ENCODE results near the gene BANP. TPM values are rescaled to one million over a fixed set of nuclear protein-coding genes. Genes with fewer than 3 reads are reported as not detected.
"Not testable (repeated sequence)": the region's sequence is repeated elsewhere in the genome, so short reads cannot be mapped to it uniquely, and the experiment has no call there.

Gene BANP
- total RNA-seq, 2 experiments from 2014 or later: 39.6 to 58.0 TPM

GRCh38 chr16:88086571-88087516 is 135.6 kb downstream of the BANP start:
- ChIA-PET POLR2A (no interaction called here), CTCF (ENCODE audit: unreplicated experiment) (no interaction called here)
- H3K4me2 ChIP-seq (ENCODE audit: low read length): no peak overlapping the region
- H3K79me2 ChIP-seq (ENCODE audit: insufficient read depth, low read depth, low read length): no peaks in the 10 kb centered on the region
- TF ChIP-seq EZH2phosphoT487 (IDR thresholded peaks at IDR 0.05; ENCODE audit: borderline replicate concordance, low read depth, low read length) (no peak), CTCF (conservative IDR thresholded peaks at IDR 0.05; ENCODE audit: low read length) (no peak)
- no peak for DNase-seq (ENCODE audit: low spot score)
- intact Hi-C loops (cut with micrococcal nuclease; ENCODE audit: unreplicated experiment): no loop called here
- no peak overlapping the region for H2AFZ ChIP-seq (ENCODE audit: low read length)
- no peak overlapping the region for H3K27ac ChIP-seq (ENCODE audit: low read depth, low read length, poor library complexity, severe bottlenecking)
- no peaks in the 10 kb centered on the region for H3K4me1 ChIP-seq (ENCODE audit: insufficient read depth, low read length, poor library complexity, severe bottlenecking)
- no peaks in the 10 kb centered on the region for H3K36me3 ChIP-seq (ENCODE audit: insufficient read depth, low read length)
- no peak overlapping the region for H3K4me3 ChIP-seq (ENCODE audit: low read depth, low read length, poor library complexity, severe bottlenecking)
- H3K9me3 ChIP-seq (ENCODE audit: low read length): no peaks in the 10 kb centered on the region
- no peaks in the 10 kb centered on the region for H4K20me1 ChIP-seq (ENCODE audit: insufficient read depth, low read length)
- no peaks in the 10 kb centered on the region for H3K9me2 ChIP-seq (ENCODE audit: insufficient read depth, low read length)
- BruUV-seq (replicated peaks): no TSS peak

GRCh38 chr16:88087517-88087877 is 136.3 kb downstream of the BANP start:
- ChIA-PET POLR2A (interaction anchor here (0.6 kb wide), 1 partner anchor 588 kb away, joined by 3 read pairs; no protein-coding TSS in a partner anchor), CTCF (ENCODE audit: unreplicated experiment) (no interaction called here)
- Histone ChIP-seq H3K27ac (ENCODE audit: low read depth, low read length, poor library complexity, severe bottlenecking) (no peak overlapping the region), H2AFZ (ENCODE audit: low read length) (no peak overlapping the region), H3K36me3 (ENCODE audit: insufficient read depth, low read length) (no peaks in the 10 kb centered on the region), H3K4me3 (ENCODE audit: low read depth, low read length, poor library complexity, severe bottlenecking) (no peak overlapping the region), H3K9me3 (ENCODE audit: low read length) (no peaks in the 10 kb centered on the region), H3K4me1 (ENCODE audit: insufficient read depth, low read length, poor library complexity, severe bottlenecking) (no peaks in the 10 kb centered on the region), H3K9me2 (ENCODE audit: insufficient read depth, low read length) (no peaks in the 10 kb centered on the region), H4K20me1 (ENCODE audit: insufficient read depth, low read length) (no peaks in the 10 kb centered on the region), H3K4me2 (ENCODE audit: low read length) (no peak overlapping the region), H3K79me2 (ENCODE audit: insufficient read depth, low read depth, low read length) (no peaks in the 10 kb centered on the region)
- intact Hi-C loops (cut with micrococcal nuclease; ENCODE audit: unreplicated experiment): no loop called here
- TF ChIP-seq EZH2phosphoT487 (IDR thresholded peaks at IDR 0.05; ENCODE audit: borderline replicate concordance, low read depth, low read length) (no peak), CTCF (conservative IDR thresholded peaks at IDR 0.05; ENCODE audit: low read length) (no peak)
- DNase-seq (ENCODE audit: low spot score): no peak
- no TSS peak for BruUV-seq (replicated peaks)

- POLR2A ChIA-PET: interaction anchor here (0.6 kb wide), 1 partner anchor 588 kb away, joined by 3 read pairs; no protein-coding TSS in a partner anchor
- no peak overlapping the region for H2AFZ ChIP-seq (ENCODE audit: low read length)
- intact Hi-C loops (cut with micrococcal nuclease; ENCODE audit: unreplicated experiment): no loop called here
- no peaks in the 10 kb centered on the region for H3K79me2 ChIP-seq (ENCODE audit: insufficient read depth, low read depth, low read length)
- DNase-seq (ENCODE audit: low spot score): no peak
- H4K20me1 ChIP-seq (ENCODE audit: insufficient read depth, low read length): no peaks in the 10 kb centered on the region
- no peaks in the 10 kb centered on the region for H3K36me3 ChIP-seq (ENCODE audit: insufficient read depth, low read length)
- no peaks in the 10 kb centered on the region for H3K9me3 ChIP-seq (ENCODE audit: low read length)
- CTCF ChIA-PET (ENCODE audit: unreplicated experiment): no interaction called here
- no TSS peak for BruUV-seq (replicated peaks)
- H3K4me1 ChIP-seq (ENCODE audit: insufficient read depth, low read length, poor library complexity, severe bottlenecking): no peaks in the 10 kb centered on the region
- no peak overlapping the region for H3K4me3 ChIP-seq (ENCODE audit: low read depth, low read length, poor library complexity, severe bottlenecking)
- H3K27ac ChIP-seq (ENCODE audit: low read depth, low read length, poor library complexity, severe bottlenecking): no peak overlapping the region
- TF ChIP-seq CTCF (conservative IDR thresholded peaks at IDR 0.05; ENCODE audit: low read length): no peak
- no peak overlapping the region for H3K4me2 ChIP-seq (ENCODE audit: low read length)
- H3K9me2 ChIP-seq (ENCODE audit: insufficient read depth, low read length): no peaks in the 10 kb centered on the region
These were observed 136.9 kb downstream of the BANP start for GRCh38 chr16:88088161-88088581.

GRCh38 chr16:88088611-88089010 is 137.4 kb downstream of the BANP start:
- CTCF ChIA-PET (ENCODE audit: unreplicated experiment); H3K9me2 ChIP-seq (ENCODE audit: insufficient read depth, low read length); H2AFZ ChIP-seq (ENCODE audit: low read length); H4K20me1 ChIP-seq (ENCODE audit: insufficient read depth, low read length); DNase-seq (ENCODE audit: low spot score); H3K27ac ChIP-seq (ENCODE audit: low read depth, low read length, poor library complexity, severe bottlenecking); H3K4me3 ChIP-seq (ENCODE audit: low read depth, low read length, poor library complexity, severe bottlenecking); intact Hi-C loops (cut with micrococcal nuclease; ENCODE audit: unreplicated experiment); BruUV-seq (replicated peaks); H3K36me3 ChIP-seq (ENCODE audit: insufficient read depth, low read length); H3K4me1 ChIP-seq (ENCODE audit: insufficient read depth, low read length, poor library complexity, severe bottlenecking); H3K79me2 ChIP-seq (ENCODE audit: insufficient read depth, low read depth, low read length); H3K4me2 ChIP-seq (ENCODE audit: low read length); H3K9me3 ChIP-seq (ENCODE audit: low read length); POLR2A ChIA-PET: not testable (repeated sequence)
